GM18861 (cell line): ENCODE results near the gene IQGAP2.
A peak's percentile ranks its signal among the peaks of the same experiment; 100 is the strongest.
"Not testable (repeated sequence)": the region's sequence is repeated elsewhere in the genome, so short reads cannot be mapped to it uniquely, and the experiment has no call there.

Source experiments
- ATAC-seq: cut with Tn5 transposase; IDR thresholded peaks from one replicate; pipeline ENCODE4 v1.9.1; 2021; ENCODE audit not compliant: unreplicated experiment

The IQGAP2 gene

DNA sequence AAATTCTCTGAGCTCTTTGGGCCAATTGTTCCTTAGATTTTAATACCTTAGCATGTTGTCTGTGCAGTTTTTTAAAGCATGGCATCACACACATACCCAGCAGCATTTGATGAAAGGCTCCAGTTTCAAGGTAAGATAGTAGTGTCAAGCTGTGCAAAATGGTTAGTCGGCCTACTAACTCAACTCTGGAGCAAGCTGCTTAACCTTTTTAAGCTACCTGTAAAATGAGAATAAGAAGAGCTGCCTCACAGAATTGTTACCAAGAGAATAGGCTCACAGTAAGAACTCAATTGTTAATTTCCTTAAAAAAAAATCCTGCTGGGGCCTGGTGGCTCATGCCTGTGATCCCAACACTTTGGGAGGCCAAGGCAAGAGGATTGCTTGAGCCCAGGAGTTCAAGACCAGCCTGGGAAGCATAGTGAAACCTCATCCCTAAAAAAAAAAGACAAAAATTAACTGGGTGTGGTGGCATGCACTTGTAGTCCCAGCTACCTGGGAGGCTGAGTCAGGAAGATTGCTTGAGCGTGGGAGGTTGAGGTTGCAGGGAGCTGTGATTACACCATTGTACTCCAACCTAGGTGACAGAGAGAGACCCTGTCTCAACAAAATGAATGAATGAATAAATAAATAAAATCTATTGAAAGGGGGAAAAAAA is 96.5 kb downstream of the IQGAP2 start:
- ATAC-seq = no peak

GRCh38 chr5:76500633-76501393 is 97.7 kb downstream of the IQGAP2 start:
- ATAC-seq = no peak

- no peak for ATAC-seq
Observed at GRCh38 chr5:76503929-76504328, 100.8 kb downstream of the IQGAP2 start.

GRCh38 chr5:76504901-76505564 is 101.9 kb downstream of the IQGAP2 start:
- no peak for ATAC-seq

GRCh38 chr5:76513476-76513875 is 110.4 kb downstream of the IQGAP2 start:
- no peak for ATAC-seq

- no peak for ATAC-seq
Observed at GRCh38 chr5:76514292-76514691, 111.2 kb downstream of the IQGAP2 start.

DNA sequence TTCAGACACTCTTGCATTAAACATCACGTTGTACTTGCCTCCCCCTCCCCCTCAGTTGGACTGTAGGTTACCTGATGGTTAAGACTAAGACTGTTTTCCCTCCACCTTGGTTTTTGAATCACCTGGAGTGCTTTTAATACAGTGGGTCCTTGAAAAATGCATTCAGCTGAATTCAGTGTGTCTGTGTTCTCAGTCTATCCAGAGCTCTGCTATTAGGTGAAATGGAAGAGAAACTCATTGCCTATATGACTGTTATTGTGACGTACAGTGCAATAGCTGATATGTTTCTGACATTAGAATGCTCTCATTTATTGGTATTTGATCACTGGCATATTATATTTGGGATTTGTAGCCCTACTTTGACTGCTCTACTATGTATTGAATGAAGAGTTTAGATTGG is 111.6 kb downstream of the IQGAP2 start:
- ATAC-seq = no peak

DNA sequence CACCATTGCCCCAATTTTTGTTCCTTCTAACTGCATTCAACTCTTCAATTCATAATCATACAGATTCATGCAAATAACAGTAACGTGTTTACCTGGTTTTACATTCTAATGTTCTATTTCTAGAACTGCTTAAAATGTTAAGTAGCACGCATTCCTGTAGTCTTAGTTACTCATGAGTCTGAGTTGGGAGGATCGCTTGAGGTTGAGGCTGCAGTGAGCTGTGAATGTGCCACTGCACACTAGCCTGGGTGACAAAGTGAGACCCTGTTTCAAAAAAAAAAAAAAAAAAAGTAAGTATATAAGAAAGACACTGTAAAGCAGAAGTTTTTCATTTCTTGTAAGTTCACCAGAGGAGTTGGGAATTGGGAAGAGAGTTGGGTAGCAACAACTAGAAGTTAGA is 114.2 kb downstream of the IQGAP2 start:
- no peak for ATAC-seq

DNA sequence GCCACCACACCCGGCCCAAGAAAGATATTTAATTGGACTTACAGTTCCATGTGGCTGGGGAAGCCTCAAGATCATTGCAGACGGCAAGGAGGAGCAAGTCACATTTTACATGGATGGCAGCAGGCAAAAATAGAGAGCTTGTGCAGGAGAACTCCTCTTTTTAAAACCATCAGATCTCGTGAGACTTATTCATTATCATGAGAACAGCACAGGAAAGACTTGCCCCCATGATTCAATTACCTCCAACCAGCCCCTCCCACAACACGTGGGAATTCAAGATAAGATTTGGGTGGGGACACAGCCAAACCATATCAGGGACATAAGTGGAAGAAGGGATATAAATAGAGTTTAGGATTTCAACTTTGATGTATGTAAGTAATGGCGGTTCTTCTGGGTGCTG is 115.2 kb downstream of the IQGAP2 start:
- ATAC-seq = not testable (repeated sequence)

- ATAC-seq = peak; percentile 59
Observed at GRCh38 chr5:76521240-76521758, 118.2 kb downstream of the IQGAP2 start.

DNA sequence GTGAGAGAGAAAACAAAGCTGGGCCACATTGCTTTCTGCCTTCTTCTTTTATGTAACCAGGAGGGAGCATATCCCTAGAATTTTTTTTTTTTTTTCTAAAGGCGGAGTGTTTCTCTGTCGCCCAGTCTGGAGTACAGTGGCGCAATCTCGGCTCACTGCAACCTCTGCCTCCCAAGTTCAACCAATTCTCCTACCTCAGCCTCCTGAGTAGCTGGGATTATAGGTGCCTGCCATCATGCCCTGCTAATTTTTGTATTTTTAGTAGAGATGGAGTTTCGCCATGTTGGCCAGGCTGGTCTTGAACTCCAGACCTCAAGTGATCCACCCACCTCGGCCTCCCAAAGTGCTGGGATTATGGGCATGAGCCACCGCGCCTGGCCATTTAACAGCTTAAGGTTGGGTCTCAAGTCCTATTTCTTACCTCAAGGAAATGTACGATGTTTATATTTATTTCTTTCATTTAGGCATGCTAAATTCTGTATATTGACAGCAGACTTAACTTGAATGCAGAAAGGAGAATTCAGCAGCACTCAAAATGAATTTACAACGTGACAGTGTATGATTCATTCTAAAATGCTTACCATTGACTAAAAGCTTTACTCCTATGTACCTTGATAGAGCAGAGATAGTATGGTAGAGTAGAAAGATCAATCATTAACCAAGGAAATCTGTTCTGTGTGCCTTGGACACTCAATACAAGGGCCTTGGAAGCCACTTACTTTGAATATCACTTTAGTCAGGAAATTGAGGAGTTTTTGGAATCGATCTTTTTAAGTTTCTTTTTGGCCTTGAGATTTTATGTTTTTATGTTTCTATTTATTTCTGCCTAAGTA is 119.2 kb downstream of the IQGAP2 start:
- peak; percentile 61 for ATAC-seq

GRCh38 chr5:76524101-76524835 is 121.2 kb downstream of the IQGAP2 start:
- no peak for ATAC-seq

GRCh38 chr5:76524868-76525267 is 121.8 kb downstream of the IQGAP2 start:
- no peak for ATAC-seq

DNA sequence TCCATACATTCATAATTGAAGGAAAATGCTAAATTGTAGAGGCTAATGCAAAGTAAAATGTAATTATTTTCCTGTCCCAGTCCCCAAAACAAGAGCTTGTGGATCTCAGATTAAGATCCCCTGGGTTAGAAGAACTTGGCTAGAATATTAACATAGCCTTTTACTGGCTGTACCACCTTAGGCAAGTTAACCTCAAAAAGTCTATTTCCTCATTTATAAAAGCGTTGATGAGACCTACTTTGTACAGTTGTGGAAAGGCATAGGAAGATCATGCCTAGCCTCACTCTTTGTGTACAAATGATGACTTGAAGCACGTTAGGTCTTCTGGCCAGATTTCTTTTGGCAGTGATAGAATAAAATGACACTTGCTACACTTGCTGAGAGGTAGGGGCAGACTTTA is 122.9 kb downstream of the IQGAP2 start:
- ATAC-seq = no peak

DNA sequence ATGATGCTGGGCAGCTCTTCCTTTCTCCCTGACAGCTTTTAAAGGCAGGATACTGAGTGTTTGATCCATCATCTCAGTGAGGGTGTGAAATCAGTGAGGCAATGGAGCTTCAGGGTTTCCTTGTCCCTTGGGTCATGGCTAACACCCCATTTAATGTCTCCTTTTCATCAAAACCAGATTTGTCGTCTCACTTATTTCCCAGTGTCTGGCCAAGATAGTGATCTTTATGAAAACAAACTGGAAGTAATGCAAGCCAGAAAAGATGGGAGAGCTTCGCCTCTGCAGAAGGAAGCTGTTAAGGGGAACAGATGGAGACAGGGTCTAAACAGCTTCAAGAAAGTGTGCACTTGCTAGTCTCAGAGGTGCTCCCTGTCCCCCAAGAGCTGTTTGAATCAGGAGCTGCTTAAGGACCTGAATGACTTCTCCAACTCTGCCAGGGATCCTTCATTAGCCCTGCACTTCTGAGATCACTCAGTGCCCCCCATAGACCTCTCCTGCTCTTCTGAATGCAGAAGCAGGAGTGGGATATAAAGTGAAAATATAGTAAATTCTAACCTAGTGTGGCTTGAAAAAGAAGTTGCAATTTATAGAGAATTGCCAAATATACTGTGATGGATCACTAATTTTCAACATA is 124.0 kb downstream of the IQGAP2 start:
- ATAC-seq = no peak

GRCh38 chr5:76527685-76528161 is 124.6 kb downstream of the IQGAP2 start:
- ATAC-seq = no peak

DNA sequence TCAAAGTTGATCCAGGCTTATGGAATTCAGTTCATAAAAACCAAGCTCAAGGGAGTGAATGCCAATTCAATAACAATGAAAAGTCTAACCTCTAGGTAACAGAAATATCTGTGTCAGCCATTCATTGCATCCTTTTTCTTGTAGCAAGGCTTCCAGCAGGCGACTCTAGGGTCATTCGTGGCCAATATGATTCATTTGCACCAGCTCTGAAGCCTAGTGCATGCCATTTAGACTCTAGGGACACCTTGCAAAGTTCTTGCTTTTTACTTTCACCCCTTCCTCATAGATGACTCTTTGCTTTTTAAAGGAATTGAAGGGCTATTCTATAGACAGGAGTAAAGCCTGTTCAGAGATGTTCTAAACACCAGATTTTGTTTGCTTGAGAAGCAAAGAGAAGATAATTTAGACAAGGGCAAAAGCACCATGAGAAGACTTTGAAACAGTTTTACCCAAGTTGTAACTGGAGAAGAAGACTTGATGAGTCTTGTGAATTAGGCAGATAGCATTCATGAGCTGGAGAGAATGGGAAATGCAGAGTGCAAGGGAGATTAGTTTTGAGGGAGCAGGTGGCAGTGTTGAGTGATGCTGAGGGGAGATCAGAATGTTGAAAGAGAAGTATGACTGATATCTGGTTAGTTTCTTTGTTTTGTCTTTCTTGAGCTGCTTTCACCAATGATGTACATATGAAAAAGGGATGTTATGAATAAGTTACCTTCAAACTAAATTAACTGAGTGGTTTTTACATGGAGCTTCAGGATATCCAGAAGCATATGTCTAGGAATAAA is 125.7 kb downstream of the IQGAP2 start:
- ATAC-seq = no peak

DNA sequence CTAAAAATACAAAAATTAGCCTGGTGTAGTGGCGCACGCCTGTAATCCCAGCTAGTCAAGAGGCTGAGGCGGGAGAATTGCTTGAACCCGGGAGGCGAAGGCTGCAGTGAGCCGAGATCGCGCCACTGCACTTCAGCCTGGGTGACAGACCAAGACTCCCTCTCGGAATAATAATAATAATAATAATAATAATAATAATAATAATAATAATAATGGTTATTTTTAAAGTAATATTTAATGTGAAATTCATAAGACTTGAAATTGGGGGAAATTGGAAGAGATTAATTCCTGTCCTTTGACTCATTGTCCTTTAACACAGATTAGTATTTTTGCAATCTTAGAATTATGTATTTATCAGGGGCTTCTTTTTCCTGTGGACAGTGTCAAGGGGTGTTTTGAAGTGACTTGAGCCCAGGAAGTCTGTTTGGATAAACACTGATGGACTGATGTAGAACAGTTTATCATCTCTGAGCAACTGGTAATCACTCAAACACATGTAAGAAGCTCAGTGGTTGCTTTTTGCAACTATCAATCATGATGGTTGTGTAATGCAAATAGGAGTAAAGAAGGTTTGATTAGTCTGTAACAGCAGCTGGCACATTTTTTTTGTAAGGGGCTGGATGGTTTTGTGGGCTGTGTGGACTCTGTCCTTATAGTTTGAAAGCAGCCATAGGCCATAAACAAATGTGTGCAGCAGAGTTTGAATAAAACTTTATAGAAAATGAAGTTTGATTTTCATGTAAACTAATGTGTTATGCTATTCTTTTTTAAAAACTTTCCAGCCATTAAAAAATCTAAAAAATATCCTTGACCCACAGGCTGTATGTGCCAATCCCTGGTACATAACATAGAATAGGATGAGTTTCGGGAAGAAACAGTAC is 126.6 kb downstream of the IQGAP2 start:
- no peak for ATAC-seq
